Activated B cell treated with CpG ODN at 0.5 μM for 24 hours (primary cell): ENCODE measurements around the gene ZCCHC10. TPM values are rescaled to one million over a fixed set of nuclear protein-coding genes. Genes with fewer than 3 reads are reported as not detected.
"Not testable (repeated sequence)": the region's sequence is repeated elsewhere in the genome, so short reads cannot be mapped to it uniquely, and the experiment has no call there.

Source experiments
- ATAC-seq: fragments of 200-7000 bp; cut with Tn5 transposase; one replicate; pipeline ENCODE4 v1.10.0; 2021; ENCODE audit warnings: low read depth, mild to moderate bottlenecking, moderate library complexity
- CTCF ChIA-PET: fragments of 350-600 bp; sonication (Branson Sonifier 250); formaldehyde crosslinking; loops from one replicate; lab custom pipeline; 2021; ENCODE audit warnings: antibody characterized with exemption; lab: Charles Lee
- POLR2A ChIA-PET: fragments of 350-600 bp; sonication (Branson Sonifier 250); formaldehyde crosslinking; loops from one replicate; lab custom pipeline; 2021; ENCODE audit warnings: antibody characterized with exemption; lab: Charles Lee
- DNase-seq: peaks from one replicate; pipeline ENCODE4 v3.0.0; 2022
- H3K27ac Mint-ChIP-seq: one replicate; pipeline ENCODE4 v1.8.0; 2020; ENCODE audit warnings: mixed read lengths
- H3K27me3 Mint-ChIP-seq: one replicate; pipeline ENCODE4 v1.8.0; 2021; ENCODE audit warnings: mixed read lengths
- H3K36me3 Mint-ChIP-seq: one replicate; pipeline ENCODE4 v1.8.0; 2021; ENCODE audit warnings: low read depth, mixed read lengths
- H3K4me1 Mint-ChIP-seq: one replicate; pipeline ENCODE4 v1.8.0; 2021; ENCODE audit warnings: mixed read lengths
- H3K4me3 Mint-ChIP-seq: one replicate; pipeline ENCODE4 v1.8.0; 2020; ENCODE audit warnings: mild to moderate bottlenecking, mixed read lengths
- H3K9me3 Mint-ChIP-seq: one replicate; pipeline ENCODE4 v1.8.0; 2020; ENCODE audit warnings: mixed read lengths
- intact Hi-C: fragments of 100-400 bp; cut with micrococcal nuclease; formaldehyde crosslinking; loops from one replicate; pipeline ENCODE4 v1.15.1; 2024
- total RNA-seq: library from RNA; stranded (reverse); gene quantifications from 2 replicates; pipeline ENCODE4 v1.2.3, GENCODE V29; 2022
- TF ChIP-seq, protein P1 (sequence below): fragments of 200-600 bp; IDR thresholded peaks from one replicate; pipeline ENCODE4 v1.8.0; 2022; ENCODE audit warnings: antibody characterized with exemption, mild to moderate bottlenecking

The ZCCHC10 gene
- total RNA-seq, 1 donor from 2014 or later: 32.6 TPM

DNA sequence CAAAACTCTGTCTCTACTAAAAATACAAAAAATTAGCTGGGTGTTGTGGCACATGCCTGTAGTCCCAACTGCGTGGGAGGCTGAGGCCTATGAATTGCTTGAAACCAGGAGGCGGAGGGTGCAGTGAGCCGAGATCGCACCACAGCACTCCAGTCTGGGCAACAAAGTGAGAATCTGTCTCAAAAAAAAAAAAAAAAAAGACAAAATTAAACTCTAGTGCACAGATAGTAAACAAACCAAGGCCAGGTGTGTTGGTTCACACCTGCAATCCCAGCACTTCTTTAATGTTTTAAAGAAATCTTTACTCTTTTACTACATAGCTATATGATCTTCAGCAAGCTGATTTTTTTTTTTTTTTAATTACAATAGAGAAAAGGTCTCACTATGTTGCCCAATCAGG lies 8.4 kb downstream of the ZCCHC10 start:
- Mint-ChIP-seq H3K9me3 (no peaks in the 10 kb centered on the region), H3K27ac (no peak overlapping the region), H3K4me3 (no peak overlapping the region), H3K27me3 (no peaks in the 10 kb centered on the region), H3K36me3 (peaks cover 55% of the 10 kb centered on the region), H3K4me1 (peaks cover 2% of the 10 kb centered on the region)
- DNase-seq (no peak), ATAC-seq (no peak)
- TF ChIP-seq, protein P1, sequence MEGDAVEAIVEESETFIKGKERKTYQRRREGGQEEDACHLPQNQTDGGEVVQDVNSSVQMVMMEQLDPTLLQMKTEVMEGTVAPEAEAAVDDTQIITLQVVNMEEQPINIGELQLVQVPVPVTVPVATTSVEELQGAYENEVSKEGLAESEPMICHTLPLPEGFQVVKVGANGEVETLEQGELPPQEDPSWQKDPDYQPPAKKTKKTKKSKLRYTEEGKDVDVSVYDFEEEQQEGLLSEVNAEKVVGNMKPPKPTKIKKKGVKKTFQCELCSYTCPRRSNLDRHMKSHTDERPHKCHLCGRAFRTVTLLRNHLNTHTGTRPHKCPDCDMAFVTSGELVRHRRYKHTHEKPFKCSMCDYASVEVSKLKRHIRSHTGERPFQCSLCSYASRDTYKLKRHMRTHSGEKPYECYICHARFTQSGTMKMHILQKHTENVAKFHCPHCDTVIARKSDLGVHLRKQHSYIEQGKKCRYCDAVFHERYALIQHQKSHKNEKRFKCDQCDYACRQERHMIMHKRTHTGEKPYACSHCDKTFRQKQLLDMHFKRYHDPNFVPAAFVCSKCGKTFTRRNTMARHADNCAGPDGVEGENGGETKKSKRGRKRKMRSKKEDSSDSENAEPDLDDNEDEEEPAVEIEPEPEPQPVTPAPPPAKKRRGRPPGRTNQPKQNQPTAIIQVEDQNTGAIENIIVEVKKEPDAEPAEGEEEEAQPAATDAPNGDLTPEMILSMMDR: no peak
- intact Hi-C loops: no loop called here
- ChIA-PET POLR2A (no interaction called here), CTCF (no interaction called here)

DNA sequence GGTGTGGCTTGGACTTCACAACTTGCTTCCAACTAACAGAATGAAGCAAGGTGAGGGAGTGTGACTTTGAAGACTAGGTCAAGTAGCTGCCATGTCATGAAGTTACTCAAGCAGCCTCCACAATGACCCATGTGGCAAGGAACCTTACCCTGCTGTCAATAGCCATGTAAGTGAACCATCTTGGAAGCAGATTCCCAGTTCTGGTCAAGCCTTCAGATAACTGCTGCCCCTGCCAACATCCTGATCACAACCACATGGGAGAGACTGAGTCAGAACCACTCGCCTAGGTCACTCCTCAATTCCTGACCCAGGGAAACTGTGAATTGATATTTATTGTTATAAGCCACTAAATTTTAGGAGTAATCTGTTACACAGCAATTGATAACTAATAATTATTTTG lies 10.9 kb downstream of the ZCCHC10 start:
- TF ChIP-seq, protein P1: no peak
- intact Hi-C loops: no loop called here
- ChIA-PET CTCF (no interaction called here), POLR2A (interaction anchor here (0.6 kb wide), 1 partner anchor 1885 kb away, joined by 3 read pairs; no protein-coding TSS in a partner anchor)
- Mint-ChIP-seq H3K27ac (no peak overlapping the region), H3K27me3 (no peaks in the 10 kb centered on the region), H3K4me1 (peaks cover 2% of the 10 kb centered on the region), H3K9me3 (no peaks in the 10 kb centered on the region), H3K4me3 (no peak overlapping the region), H3K36me3 (peaks cover 44% of the 10 kb centered on the region)
- no peak for DNase-seq
- ATAC-seq: no peak

DNA sequence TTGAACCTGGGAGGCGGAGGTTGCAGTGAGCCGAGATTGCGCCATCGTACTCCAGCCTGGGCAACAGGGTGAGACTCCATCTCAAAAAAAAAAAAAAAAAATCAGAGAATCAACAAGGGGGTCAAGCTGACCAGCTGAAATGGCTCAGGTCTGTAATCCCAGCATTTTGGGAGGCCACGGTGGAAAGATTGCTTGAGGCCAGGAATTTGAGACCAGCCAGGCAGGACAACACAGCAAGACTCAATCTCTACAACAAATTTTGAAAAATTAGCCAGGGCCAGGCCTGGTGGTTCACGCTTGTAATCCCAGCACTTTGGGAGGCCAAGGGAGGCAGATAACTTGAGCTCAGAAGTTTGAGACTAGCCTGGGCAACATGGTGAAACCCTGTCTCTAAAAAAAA lies 17.9 kb downstream of the ZCCHC10 start:
- CTCF ChIA-PET, H3K4me3 Mint-ChIP-seq, DNase-seq, H3K9me3 Mint-ChIP-seq, intact Hi-C loops, H3K4me1 Mint-ChIP-seq, POLR2A ChIA-PET, H3K27me3 Mint-ChIP-seq, H3K27ac Mint-ChIP-seq, ATAC-seq: not testable (repeated sequence)
- H3K36me3 Mint-ChIP-seq: peaks cover 26% of the 10 kb centered on the region

DNA sequence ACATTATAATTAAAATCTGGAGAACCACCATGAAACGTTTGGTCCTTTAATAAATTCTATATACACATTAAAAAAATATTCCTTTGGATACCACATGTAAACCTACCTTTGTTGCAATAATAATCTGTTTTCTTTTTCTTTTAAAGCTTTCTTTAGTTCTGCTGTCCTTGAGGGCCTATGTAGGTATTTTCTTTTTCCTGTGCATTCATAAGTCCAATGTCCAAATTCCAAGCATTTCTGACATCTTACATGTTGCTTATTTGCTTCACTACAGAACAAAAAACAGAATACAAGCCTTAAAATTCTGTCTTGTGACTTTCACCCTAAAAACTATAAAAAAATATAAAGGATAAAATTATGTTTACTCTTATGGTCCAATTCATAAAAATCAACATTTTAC lies 19.7 kb downstream of the ZCCHC10 start:
- no peak for ATAC-seq
- H3K27me3 Mint-ChIP-seq: no peaks in the 10 kb centered on the region

DNA sequence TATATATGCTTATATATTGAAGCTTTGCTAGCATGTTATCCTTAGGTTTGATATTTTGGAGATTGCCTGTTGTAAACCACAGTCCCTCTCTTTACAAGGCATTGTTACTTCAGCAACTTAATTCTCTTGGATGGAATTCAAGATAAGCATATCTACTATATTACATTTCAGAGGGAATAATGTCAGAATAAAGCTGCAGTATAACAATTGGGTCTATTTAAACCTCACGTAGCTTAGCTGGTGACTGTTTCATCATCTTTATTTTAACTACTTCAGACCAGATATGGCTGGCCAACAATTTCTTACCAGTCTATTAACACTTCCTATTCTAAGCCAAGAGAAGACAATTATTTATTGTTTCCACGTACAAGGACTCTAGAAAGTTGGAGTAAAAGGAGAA lies 27.1 kb downstream of the ZCCHC10 start:
- TF ChIP-seq, protein P1: no peak
- Mint-ChIP-seq H3K9me3 (no peaks in the 10 kb centered on the region), H3K4me1 (no peaks in the 10 kb centered on the region), H3K27me3 (no peaks in the 10 kb centered on the region), H3K36me3 (peaks cover 30% of the 10 kb centered on the region), H3K4me3 (no peak overlapping the region), H3K27ac (no peak overlapping the region)
- intact Hi-C loops: no loop called here
- DNase-seq (no peak), ATAC-seq (no peak)
- ChIA-PET CTCF (interaction anchor here (0.7 kb wide), 1 partner anchor 9 kb away, joined by 3 read pairs; no protein-coding TSS in a partner anchor), POLR2A (no interaction called here)

More for the DNA sequence above, 19.7 kb downstream of the ZCCHC10 start:
- peaks cover 8% of the 10 kb centered on the region for H3K4me1 Mint-ChIP-seq
- ChIA-PET CTCF (no interaction called here), POLR2A (no interaction called here)
- intact Hi-C loops: no loop called here
- no peak overlapping the region for H3K27ac Mint-ChIP-seq
- TF ChIP-seq, protein P1: no peak
- H3K9me3 Mint-ChIP-seq: no peaks in the 10 kb centered on the region
- no peak for DNase-seq
- H3K36me3 Mint-ChIP-seq: peaks cover 30% of the 10 kb centered on the region
- no peak overlapping the region for H3K4me3 Mint-ChIP-seq

DNA sequence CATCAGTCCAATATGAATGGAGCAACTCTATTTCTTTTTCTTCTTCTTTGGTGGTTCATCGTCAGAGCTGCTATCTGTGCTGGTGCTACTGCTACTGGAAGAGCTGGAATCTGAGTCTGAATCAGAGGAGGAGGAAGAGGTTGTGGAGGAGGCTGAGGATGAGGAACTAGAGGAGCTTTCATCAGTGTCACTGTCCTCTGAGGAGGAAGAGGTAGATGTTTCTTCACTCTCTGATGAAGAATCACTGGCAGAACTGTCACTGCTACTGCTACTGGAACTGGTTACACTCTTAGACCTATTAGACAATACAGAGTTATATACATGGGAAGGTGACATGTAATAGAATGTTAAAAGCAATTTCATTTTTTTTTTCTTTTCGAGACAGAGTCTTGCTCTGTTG lies 27.8 kb downstream of the ZCCHC10 start:
- no peaks in the 10 kb centered on the region for H3K9me3 Mint-ChIP-seq
- intact Hi-C loops: no loop called here
- no peak for DNase-seq
- no peaks in the 10 kb centered on the region for H3K27me3 Mint-ChIP-seq
- CTCF ChIA-PET: no interaction called here
- peaks cover 30% of the 10 kb centered on the region for H3K36me3 Mint-ChIP-seq
- H3K27ac Mint-ChIP-seq: no peak overlapping the region
- TF ChIP-seq, protein P1: no peak
- POLR2A ChIA-PET: no interaction called here
- no peaks in the 10 kb centered on the region for H3K4me1 Mint-ChIP-seq
- no peak overlapping the region for H3K4me3 Mint-ChIP-seq
- no peak for ATAC-seq
